DMS53 treated with DMSO at 0.1 percent for 48 hours (cell line): ENCODE measurements around the gene TULP3.

Experiments used
- DNase-seq: peaks from one replicate; lab custom pipeline; 2025; ENCODE audit not compliant: unreplicated experiment; lab: John Stamatoyannopoulos, UW

TULP3 gene

GRCh38 chr12:2963760-2964292, 73.1 kb downstream of the TULP3 start:
- DNase-seq, result no peak

- no peak for DNase-seq
Observed at GRCh38 chr12:2967651-2968050, 77.0 kb downstream of the TULP3 start.

- DNase-seq, result no peak
Observed at GRCh38 chr12:2970744-2971143, 80.1 kb downstream of the TULP3 start.

GRCh38 chr12:2973566-2973965, 82.9 kb downstream of the TULP3 start:
- no peak for DNase-seq

- DNase-seq, result no peak
Observed at GRCh38 chr12:2974560-2974971, 83.9 kb downstream of the TULP3 start.

- DNase-seq, result no peak
Observed at GRCh38 chr12:2976581-2976996, 85.9 kb downstream of the TULP3 start.

GRCh38 chr12:2977776-2978175, 87.1 kb downstream of the TULP3 start:
- DNase-seq, result no peak

GRCh38 chr12:2979806-2980205, 89.1 kb downstream of the TULP3 start:
- no peak for DNase-seq

GRCh38 chr12:2980630-2981029, 89.9 kb downstream of the TULP3 start:
- DNase-seq, result no peak

- DNase-seq, result no peak
Observed at GRCh38 chr12:2982361-2982760, 91.7 kb downstream of the TULP3 start.

- DNase-seq, result no peak
Observed at GRCh38 chr12:2984249-2984648, 93.6 kb downstream of the TULP3 start.

GRCh38 chr12:2984698-2985097, 94.0 kb downstream of the TULP3 start:
- DNase-seq, result no peak

GRCh38 chr12:2986876-2987275, 96.2 kb downstream of the TULP3 start:
- DNase-seq, result no peak

- no peak for DNase-seq
Observed at GRCh38 chr12:2988494-2988893, 97.8 kb downstream of the TULP3 start.
